Fibroblast of the aortic adventitia (primary cell): ENCODE data around the gene LSAMP. TPM values are rescaled to one million over a fixed set of nuclear protein-coding genes. Genes with fewer than 3 reads are reported as not detected.

Experiments used
- DNase-seq: peaks from one replicate; pipeline ENCODE4 v3.0.0-alpha.2; 2010; ENCODE audit warnings: low read depth
- H3K4me3 ChIP-seq: 2 replicates; pipeline ENCODE4 v1.5.1; 2011; ENCODE audit warnings: low read depth, mild to moderate bottlenecking, control low read depth, low read length, moderate library complexity
- total RNA-seq: library from RNA; depleted of rRNA; stranded (reverse); fragments of >200 nt; gene quantifications from 2 replicates; pipeline ENCODE4 v1.2.3, GENCODE V29; 2012; ENCODE audit warnings: low replicate concordance
- TF ChIP-seq, protein P1 (sequence below): IDR thresholded peaks from 2 replicates; pipeline ENCODE4 v1.5.1; 2011; ENCODE audit warnings: mild to moderate bottlenecking, low read length, control low read depth, inconsistent platforms; ENCODE audit not compliant: insufficient read depth

The LSAMP gene
- total RNA-seq, 1 donor: 9.8 TPM

GRCh38 chr3:115822579-115822978, 622.7 kb downstream of the LSAMP start:
- DNase-seq: no peak
- TF ChIP-seq, protein P1, sequence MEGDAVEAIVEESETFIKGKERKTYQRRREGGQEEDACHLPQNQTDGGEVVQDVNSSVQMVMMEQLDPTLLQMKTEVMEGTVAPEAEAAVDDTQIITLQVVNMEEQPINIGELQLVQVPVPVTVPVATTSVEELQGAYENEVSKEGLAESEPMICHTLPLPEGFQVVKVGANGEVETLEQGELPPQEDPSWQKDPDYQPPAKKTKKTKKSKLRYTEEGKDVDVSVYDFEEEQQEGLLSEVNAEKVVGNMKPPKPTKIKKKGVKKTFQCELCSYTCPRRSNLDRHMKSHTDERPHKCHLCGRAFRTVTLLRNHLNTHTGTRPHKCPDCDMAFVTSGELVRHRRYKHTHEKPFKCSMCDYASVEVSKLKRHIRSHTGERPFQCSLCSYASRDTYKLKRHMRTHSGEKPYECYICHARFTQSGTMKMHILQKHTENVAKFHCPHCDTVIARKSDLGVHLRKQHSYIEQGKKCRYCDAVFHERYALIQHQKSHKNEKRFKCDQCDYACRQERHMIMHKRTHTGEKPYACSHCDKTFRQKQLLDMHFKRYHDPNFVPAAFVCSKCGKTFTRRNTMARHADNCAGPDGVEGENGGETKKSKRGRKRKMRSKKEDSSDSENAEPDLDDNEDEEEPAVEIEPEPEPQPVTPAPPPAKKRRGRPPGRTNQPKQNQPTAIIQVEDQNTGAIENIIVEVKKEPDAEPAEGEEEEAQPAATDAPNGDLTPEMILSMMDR: no peak
- H3K4me3 ChIP-seq: no peak overlapping the region

DNA sequence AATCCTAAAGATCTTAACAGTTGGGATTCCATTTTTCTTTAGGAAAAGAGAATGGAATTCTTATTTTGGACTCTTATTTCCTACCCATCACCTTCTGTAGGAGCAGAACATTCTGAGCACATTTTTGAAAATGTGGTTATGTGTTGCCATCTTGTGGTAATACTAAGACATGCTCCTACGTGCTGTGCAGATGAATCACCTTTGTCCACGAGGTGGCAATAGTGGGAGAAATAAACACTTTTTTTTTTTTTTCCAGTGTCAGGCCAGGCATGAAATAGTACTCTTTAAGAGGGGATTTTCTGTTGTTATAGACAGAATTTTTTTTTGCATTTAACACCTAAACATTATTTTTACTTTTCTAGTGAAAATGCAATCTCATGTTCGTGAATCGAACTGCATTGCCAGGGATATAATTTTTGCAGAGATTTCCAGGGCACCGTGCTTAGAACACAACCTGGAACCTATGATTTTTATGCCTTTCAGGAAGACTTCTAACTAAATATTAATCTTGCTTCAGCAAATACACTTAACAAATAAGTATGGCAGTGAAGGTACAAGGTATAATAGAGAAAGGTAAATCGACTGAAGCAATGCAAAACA, 625.4 kb downstream of the LSAMP start:
- H3K4me3 ChIP-seq: no peak overlapping the region
- peak; percentile 95 for DNase-seq
- TF ChIP-seq, protein P1: peak; percentile 90

GRCh38 chr3:115814778-115815380, 630.4 kb downstream of the LSAMP start:
- H3K4me3 ChIP-seq: no peak overlapping the region
- peak; percentile 85 for DNase-seq
- TF ChIP-seq, protein P1: peak; percentile 86

DNA sequence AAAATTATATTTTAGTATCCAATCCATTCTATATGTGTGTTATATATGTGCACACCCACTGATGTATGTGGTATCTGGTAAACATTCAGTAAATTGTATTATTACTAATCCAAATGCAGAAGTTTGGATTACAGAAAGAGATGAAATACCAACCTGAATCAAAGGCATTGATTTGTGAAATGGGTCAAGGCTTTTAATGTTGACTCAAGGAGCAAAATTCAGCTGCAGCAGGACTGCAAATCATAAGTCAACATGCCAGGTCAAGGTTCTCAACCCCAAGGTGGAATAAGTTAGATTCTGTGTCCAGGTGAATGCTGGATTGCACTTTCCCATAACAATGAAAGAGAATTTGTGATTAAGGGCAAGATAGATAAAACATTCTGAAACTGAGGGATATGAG, 631.3 kb downstream of the LSAMP start:
- TF ChIP-seq, protein P1: no peak
- DNase-seq: no peak
- no peak overlapping the region for H3K4me3 ChIP-seq

DNA sequence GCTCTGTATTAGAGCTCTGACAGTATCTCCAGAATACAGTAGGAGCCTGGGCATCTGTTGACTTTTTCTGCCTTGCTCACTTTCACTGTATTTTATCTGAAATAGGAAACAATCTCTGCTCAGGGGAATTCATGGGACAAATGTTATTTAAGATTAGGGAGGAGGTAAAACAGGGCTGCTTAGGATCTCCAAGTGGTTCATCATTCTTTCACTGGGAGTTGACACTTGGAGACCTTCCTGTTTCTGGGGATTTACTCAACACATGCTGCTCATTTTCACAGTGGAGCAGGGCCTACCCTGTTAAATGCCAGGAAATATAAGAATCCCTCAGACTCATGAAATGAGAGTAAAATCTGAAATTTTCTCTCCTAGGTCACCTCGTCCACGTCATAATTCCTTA, 636.5 kb downstream of the LSAMP start:
- peak; percentile 69 for DNase-seq
- TF ChIP-seq, protein P1: no peak
- H3K4me3 ChIP-seq: no peak overlapping the region

DNA sequence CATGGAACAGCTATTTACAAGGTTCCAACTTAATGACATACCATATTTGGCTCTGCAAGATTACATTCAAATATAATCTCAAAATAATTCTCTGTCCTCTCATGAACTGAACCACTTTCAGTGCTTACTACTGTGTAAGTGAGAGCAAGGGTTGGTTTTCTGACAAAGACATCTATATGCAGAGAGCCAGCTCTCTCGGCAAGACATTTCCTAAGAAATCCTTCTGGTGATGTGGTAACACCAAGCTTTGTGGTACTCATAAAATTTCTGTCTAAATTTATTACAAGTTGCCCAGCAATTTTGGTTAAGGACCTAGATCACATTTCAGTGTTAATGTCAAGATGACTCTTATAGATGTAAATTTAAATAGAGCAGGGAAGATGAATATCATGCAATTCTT, 637.0 kb downstream of the LSAMP start:
- TF ChIP-seq, protein P1: no peak
- DNase-seq: peak; percentile 19

More for the DNA sequence above, 637.0 kb downstream of the LSAMP start:
- H3K4me3 ChIP-seq: no peak overlapping the region
